ENCODE measurements around the gene ABCG1.

ABCG1 gene

GRCh38 chr21:42309753-42310213, 90.8 kb downstream of the ABCG1 start:
- peak; percentile 48 for DNase-seq

DNA sequence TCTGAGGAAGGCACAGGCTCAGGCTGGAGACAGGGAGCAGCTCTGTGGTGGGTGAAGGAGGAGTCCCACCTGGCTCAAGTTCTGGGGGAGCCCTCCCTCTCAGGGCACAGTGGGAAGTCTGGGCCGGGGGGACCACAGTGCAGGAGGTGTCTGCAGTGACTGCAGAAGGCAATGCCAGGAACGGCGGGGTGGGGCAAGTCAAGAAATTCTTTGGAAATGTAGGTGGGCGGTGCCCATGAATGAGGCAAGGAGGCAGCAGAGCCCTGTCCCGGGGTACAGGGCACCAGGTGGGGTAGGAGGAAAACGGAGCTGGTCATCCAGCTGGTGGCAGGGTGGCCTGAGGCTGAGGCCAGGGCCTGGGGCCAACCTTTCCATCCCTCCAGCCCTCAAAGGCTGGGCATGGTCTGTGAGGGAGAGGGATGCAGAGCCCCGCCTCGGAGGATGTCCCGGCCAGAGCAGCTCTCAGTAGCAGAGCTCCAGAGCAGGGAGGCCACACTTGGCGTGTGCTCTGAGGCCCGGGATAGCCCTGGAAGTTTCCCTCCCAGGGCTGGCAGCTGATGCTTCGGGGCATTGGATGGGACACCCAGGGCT, 91.6 kb downstream of the ABCG1 start:
- no peak for DNase-seq

DNA sequence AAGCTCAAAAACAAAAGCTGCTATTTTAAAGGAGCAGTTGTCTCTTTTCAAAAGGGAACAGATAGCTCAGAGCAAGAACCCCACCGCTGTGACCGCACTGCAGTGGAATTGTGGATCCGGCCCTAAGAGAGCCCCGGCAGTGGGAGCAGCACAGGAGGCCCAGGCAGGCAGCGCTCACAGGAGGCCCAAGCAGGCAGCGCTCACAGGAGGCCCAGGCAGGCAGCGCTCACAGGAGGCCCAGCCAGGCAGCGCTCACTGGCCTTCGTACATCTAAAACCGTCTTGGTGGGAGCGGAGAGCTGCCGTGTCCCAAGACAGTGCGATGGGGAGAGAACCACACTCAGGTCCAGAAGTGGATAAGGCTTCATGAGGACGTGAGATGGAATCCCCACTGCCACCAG, 92.2 kb downstream of the ABCG1 start:
- no peak for DNase-seq

GRCh38 chr21:42311816-42312625, 93.1 kb downstream of the ABCG1 start:
- no peak for DNase-seq

- no peak for DNase-seq
Measured at GRCh38 chr21:42312626-42313104, 93.7 kb downstream of the ABCG1 start.

DNA sequence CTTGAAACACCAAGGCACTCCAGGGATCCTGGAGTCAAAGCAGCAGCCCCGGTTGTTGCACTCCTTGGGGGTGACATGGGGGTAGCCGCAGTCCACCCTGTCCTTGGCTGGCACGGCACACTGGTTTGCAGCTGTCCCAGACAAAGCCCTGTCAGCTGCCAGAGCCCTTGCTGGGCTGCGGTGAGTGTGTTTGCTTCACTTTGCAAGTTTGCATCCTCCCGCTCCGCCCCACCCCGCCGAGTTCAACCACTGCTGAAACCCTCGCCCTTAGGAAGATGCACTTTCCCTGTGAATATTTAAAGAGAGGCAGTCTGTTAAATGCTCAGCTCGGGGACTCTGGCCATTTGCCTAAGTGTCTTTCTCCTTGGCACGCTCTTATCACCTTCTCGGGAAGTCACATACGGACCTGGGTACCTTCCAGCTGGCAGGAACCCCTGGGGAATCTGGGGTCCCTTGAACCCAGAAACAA, 94.6 kb downstream of the ABCG1 start:
- no peak for DNase-seq

- DNase-seq = no peak
Measured at GRCh38 chr21:42314616-42315295, 95.8 kb downstream of the ABCG1 start.

GRCh38 chr21:42315296-42315891, 96.5 kb downstream of the ABCG1 start, which contains the start of gene TFF3:
Gene TFF3, minus strand, starts transcription at chr21:42315409. Its CDS starts 35 bp downstream, at chr21:42315374.
- DNase-seq = no peak

DNA sequence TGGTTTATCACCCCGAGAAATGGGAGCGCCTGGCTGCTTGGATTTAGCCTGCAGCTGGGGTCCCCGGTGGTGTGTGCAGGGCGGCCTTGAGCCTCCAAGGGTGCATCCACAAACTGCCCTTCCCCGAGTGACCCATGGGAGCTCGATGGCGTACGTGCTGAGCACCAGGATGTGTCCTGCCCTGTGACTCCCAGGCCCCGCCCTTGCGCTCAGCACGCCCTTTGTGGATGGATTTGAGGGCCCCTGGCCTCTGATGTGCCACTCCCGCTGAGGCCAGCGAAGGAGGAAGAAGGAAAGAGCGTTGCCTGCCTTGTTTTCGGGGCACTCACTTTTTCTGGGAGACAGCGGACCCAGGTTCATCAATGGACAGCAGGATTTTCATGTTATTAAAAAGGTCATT, 98.0 kb downstream of the ABCG1 start:
- DNase-seq = no peak

- no peak for DNase-seq
Measured at GRCh38 chr21:42317341-42317741, 98.4 kb downstream of the ABCG1 start.

GRCh38 chr21:42317826-42318746, 99.1 kb downstream of the ABCG1 start:
- no peak for DNase-seq

GRCh38 chr21:42319376-42319775, 100.4 kb downstream of the ABCG1 start:
- peak; percentile 70 for DNase-seq

GRCh38 chr21:42319851-42320572, 101.1 kb downstream of the ABCG1 start:
- no peak for DNase-seq

- no peak for DNase-seq
Measured at GRCh38 chr21:42320791-42321190, 101.9 kb downstream of the ABCG1 start.

DNA sequence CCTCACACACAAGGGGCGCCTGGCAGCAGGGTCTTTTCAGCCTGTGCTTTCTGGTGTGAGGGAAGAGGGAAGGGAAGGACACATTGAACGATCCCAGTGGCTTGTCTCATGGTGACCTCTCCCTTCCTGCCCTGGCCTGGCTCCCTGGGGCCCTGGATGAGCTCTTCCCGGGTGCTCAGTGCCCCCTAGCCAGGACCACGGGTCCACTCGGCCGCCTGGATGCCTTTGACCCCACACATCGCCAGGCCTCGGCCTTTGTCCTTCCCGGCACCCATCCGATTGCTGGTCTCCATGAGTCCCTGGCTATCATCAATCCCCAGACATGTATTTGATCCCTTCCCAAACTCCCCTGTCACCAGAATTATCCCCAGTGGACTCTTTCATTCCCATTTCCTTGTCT, 102.3 kb downstream of the ABCG1 start:
- DNase-seq = no peak

DNA sequence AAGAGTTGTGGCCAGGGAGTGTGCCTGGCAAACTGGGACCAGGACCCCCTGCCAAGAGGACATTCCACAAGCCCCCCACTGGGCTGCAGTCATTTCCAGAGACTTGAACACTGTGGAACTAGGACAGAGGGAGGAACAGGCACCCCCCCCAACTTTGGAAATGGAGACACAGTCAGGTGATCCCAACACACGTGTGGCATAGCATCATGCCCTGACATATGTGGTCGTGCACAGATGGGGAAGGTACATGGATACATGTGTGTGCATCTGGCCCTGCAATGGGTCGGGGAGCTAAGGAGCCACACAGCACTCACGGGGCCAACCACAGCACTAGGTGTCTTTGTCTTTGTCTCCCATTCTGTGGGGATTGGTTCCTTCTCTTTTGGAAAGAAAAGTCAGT, 102.9 kb downstream of the ABCG1 start:
- DNase-seq = no peak

- DNase-seq = no peak
Measured at GRCh38 chr21:42324896-42325295, 106.0 kb downstream of the ABCG1 start.

DNA sequence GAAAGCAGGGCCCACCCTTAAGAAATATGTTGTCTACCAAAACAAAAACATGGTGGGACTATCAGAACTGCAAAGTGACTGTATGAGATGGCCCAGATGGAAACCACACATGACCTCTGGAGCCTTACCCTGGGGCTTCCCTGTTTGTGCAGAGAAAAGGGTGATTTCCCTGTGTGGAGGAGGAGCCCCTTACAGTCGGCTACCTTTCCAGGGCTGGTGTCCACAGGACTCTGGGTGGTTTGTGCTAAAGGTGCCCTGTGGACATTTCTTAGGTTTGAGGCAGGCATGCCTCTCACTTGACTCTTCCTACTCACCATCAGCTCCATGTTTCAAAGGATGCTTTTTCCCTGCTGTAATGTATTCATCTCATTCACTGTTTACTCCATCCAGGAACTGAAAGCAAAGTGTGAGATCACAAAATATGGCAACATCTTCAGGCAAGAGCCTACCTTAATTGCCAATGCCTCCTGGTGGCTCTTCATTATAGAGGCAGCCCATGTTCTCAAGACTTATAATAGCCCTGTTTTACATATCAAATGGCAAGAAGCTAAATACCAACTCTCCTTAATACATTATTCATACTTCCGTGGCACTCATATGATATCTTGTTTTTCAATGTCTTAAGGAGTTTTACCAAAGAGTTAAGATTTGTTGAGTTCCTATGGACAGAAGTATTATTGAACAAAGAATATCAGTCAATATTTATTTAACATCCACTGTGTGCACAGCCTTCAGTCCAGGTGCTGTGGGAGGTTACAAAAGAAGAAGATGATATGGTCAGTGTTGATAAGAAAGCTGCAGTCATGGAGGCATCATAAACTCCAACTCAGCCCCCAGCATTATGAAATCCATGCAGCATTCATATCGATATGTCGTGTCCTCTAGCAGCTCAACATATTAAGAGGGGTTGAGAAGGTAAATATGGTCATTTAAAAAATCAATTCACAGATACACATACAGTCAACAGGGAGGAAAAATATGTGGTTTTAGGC, 111.7 kb downstream of the ABCG1 start:
- peak; percentile 39 for DNase-seq

DNA sequence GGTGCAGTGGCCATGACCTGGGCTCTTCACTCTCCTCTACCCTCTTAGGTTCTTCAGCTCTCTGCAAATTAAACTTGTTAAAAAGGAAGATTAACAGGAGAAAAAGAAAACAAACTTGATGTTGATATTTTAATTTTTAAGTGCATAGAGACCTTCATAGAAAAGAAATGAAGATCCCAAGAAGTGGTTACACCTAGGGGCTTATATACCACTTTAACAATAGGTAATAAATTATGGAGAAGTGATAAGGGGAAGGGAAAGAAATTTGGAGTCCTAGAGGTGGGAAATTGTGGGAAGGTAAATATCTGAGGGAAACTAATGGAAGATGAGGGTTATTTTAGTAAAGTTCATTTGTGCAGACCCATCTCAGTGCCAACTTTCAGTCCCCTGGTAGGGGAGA, 112.7 kb downstream of the ABCG1 start:
- no peak for DNase-seq
